GM20000 (cell line): Measurements from ENCODE around the gene IL17RD.

ENCODE experiments used
- DNase-seq: peaks from one replicate; pipeline ENCODE4 v3.0.0; 2012; ENCODE audit warnings: low spot score
- TF ChIP-seq, protein P1 (sequence below): IDR thresholded peaks from 2 replicates; pipeline ENCODE4 v1.5.1; 2012; ENCODE audit warnings: mild to moderate bottlenecking, control low read depth; ENCODE audit errors: extremely low read depth, missing control alignments

Gene IL17RD

DNA sequence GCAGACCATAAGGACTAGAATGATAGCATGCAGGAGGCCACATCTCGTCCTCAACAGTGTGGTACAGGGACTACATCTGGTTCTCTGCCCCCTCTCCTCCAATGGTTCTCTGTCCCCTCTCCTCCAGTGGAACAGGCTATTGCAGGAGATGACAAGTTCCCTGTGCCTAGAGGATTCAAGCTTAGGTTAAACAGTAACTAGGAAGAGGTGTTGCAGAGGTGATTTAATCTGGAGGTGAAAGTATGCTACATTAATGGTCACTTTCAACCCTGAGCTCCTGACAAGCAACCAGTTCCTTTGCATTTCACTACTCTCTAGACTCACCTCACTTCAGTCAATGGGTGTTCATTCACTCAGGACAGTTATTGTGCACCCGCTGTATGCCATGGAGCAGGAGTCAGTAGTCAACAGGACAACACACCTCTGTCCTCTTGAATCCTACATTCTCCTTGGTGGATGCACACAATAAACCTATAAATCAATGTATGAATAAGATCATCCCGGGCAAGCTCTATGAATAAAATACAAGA is 88.7 kb downstream of the IL17RD start:
- TF ChIP-seq, protein P1, sequence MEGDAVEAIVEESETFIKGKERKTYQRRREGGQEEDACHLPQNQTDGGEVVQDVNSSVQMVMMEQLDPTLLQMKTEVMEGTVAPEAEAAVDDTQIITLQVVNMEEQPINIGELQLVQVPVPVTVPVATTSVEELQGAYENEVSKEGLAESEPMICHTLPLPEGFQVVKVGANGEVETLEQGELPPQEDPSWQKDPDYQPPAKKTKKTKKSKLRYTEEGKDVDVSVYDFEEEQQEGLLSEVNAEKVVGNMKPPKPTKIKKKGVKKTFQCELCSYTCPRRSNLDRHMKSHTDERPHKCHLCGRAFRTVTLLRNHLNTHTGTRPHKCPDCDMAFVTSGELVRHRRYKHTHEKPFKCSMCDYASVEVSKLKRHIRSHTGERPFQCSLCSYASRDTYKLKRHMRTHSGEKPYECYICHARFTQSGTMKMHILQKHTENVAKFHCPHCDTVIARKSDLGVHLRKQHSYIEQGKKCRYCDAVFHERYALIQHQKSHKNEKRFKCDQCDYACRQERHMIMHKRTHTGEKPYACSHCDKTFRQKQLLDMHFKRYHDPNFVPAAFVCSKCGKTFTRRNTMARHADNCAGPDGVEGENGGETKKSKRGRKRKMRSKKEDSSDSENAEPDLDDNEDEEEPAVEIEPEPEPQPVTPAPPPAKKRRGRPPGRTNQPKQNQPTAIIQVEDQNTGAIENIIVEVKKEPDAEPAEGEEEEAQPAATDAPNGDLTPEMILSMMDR: no peak
- DNase-seq: no peak

DNA sequence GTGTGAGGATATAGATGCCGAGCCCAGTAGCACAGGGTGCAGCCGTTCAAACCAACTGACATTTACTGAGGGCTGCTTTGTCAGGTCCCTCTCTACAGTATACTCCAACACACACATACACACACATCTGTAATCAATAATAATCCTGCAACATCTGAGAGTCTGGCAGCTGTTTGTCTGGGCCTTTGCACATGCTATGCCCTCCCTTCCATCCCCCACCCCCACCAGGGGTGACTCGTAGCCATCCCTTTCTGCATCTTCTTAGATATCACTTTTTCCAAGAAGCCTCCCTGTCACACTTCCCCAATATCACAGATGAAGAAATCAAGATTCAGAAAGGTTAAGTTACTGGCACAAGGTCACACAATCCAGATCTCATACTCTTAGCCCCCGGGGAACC is 91.0 kb downstream of the IL17RD start:
- no peak for DNase-seq
- TF ChIP-seq, protein P1: no peak

DNA sequence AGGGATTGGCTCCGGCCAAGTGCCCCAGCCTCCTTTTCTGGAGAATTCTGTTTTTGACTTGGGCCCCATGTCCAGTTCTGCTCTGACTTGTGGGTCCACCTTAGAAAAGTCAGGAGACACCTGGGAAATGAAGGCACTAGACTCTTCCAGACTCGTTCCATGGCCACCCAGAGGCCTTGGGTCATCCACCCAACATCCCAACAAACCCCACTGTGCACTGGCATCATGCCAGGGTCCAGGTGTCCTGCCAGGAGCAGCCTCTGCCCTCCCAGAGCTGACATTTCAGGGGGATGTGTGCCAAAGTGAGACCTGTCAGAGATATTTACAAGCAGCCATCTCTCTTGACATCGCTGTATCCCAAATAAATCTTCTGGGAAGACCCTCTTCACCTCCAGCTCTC is 91.5 kb downstream of the IL17RD start:
- TF ChIP-seq, protein P1: no peak
- DNase-seq: no peak

DNA sequence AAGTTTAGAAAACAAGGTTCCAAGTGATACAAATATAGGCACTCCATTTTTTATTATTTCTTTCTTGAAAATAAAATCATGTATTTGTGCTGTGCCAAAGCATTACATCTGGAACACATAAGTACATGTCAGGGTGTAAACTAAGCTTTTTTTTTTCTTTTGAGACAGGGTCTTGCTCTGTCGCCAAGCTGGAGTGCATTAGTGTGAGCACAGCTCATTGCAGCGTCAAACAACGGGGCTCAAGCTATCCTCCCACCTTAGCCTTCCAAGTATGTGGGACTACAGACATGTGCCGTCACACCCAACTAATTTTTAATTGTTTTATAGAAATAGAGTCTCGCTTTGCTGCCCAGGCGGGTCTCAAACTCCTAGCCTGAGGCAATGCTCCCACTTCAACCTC is 95.7 kb downstream of the IL17RD start:
- no peak for DNase-seq
- TF ChIP-seq, protein P1: no peak

DNA sequence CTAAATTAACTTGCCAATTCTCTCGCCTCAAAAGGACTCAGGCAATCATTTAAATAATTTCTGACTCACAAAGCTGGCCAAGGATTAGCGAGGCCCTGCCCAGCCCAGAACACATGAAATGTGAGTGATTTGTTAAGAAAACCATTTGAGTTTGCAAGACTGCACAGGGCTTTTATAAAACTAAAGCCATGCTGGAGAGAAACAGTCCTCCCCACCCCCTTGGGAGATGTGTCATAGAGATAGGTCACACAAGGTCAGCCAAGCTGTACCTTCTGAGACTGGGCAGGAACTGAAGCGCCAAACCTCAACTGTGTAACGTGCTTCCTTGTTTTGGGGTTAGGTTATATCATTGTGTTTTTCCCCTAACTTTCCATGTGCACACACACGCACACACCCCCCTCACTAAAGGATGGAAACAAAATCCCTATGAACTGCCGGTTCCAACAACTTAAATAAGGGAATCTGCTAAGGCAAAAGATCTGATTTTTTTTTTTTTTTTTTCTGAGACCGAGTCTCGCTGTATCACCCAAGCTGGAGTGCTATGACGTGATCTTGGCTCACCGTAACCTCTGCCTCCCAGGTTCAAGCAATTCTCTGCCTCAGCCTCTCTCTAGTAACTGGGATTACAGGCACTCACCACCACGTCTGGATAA is 96.6 kb downstream of the IL17RD start:
- DNase-seq: peak; percentile 87
- TF ChIP-seq, protein P1: no peak

DNA sequence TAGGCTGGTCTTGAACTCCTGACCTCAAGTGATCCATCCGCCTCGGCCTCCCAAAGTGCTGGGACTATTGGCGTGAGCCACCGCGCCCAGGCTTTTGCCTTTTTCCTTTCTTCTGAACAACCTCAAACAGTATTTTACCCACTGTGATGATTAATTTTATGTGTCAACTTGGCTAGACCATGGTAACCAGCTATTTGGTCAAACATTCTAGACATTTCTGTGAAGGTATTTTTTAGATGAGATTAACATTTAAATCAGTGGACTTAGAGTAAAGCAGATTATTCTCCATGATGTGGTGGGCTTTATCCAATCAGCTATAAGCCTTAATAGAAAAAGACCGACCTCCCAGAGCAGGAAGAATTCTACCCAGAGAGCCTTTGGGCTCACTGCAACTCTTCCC is 98.7 kb downstream of the IL17RD start:
- DNase-seq: no peak
- TF ChIP-seq, protein P1: no peak

DNA sequence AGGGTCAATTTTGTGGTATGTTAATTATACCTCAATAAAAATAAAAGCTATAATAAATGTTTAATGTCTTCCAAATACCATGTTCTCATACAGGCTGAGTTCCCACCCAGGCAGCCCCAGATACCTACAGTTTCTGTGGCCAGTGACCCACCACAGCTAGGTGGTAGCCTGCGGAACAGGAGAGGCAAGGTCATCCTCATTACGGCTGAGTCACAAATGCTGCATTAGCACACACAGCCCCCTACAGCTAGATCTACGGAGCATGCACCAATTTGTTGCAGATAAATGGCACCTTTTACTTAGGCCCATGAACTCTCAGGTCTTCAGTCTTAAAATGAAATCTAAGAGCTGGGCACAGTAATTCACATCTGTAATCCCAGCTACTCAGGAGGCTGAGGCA is 99.6 kb downstream of the IL17RD start:
- TF ChIP-seq, protein P1: no peak
- no peak for DNase-seq
